ENCODE results near the gene CRTC2.

GRCh38 chr1:153960206-153960605, 1.8 kb upstream of the CRTC2 start:
- TF ChIP-seq POLR2A (IDR thresholded peaks at IDR 0.05) (no peak), CTCF (IDR thresholded peaks at IDR 0.05) (no peak)
